Natural killer cell (primary cell): ENCODE measurements around the gene UBE2G2. TPM values are rescaled to one million over a fixed set of nuclear protein-coding genes. Genes with fewer than 3 reads are reported as not detected.

Experiments used
- ATAC-seq, 3 donors: fragments of 150-1000 bp in 2 of 3; fragments of 200-7000 bp in 1 of 3; cut with Tn5 transposase; 1 replicate in 1 of 3; 2 replicates in 2 of 3; pipeline ENCODE4 v1.10.0; 2021; ENCODE audit warnings: mild to moderate bottlenecking in 2 of 3, moderate library complexity in 2 of 3
- DNase-seq, 2 donors: peaks; one replicate each; pipeline versions ENCODE4 v3.0.0 to v3.0.0-alpha.2; 2013 to 2021; ENCODE audit warnings: mixed read lengths in 1 of 2
- H3K27ac ChIP-seq: one replicate; pipeline ENCODE4 v1.5.1; 2013; ENCODE audit warnings: mild to moderate bottlenecking, low read length
- H3K27me3 ChIP-seq: one replicate; pipeline ENCODE4 v1.6.1; 2013; ENCODE audit warnings: low read length; ENCODE audit not compliant: control insufficient read depth, insufficient read depth
- H3K36me3 ChIP-seq: one replicate; pipeline ENCODE4 v1.6.1; 2013; ENCODE audit warnings: low read length; ENCODE audit not compliant: control insufficient read depth, insufficient read depth
- H3K4me1 ChIP-seq: one replicate; pipeline ENCODE4 v1.6.1; 2013; ENCODE audit warnings: low read length; ENCODE audit not compliant: control insufficient read depth, insufficient read depth
- H3K4me3 ChIP-seq: one replicate; pipeline ENCODE4 v1.5.1; 2013; ENCODE audit warnings: low read length
- H3K9me3 ChIP-seq: one replicate; pipeline ENCODE4 v1.6.1; 2013; ENCODE audit warnings: low read length; ENCODE audit not compliant: control insufficient read depth, insufficient read depth
- H3K27ac Mint-ChIP-seq, 2 donors: one replicate each; pipeline ENCODE4 v1.8.0; 2022; ENCODE audit warnings: mild to moderate bottlenecking in 2 of 2, mixed read lengths in 2 of 2, moderate library complexity in 1 of 2
- H3K27me3 Mint-ChIP-seq, 2 donors: one replicate each; pipeline ENCODE4 v1.8.0; 2022; ENCODE audit warnings: low read depth in 2 of 2, mixed read lengths in 2 of 2
- H3K36me3 Mint-ChIP-seq: one replicate; pipeline ENCODE4 v1.8.0; 2022; ENCODE audit warnings: mixed read lengths
- H3K4me1 Mint-ChIP-seq, 2 donors: one replicate each; pipeline ENCODE4 v1.8.0; 2022; ENCODE audit warnings: mixed read lengths in 2 of 2
- H3K4me3 Mint-ChIP-seq: one replicate; pipeline ENCODE4 v1.8.0; 2022; ENCODE audit warnings: mild to moderate bottlenecking, moderate library complexity, mixed read lengths
- H3K9me3 Mint-ChIP-seq, 2 donors: one replicate each; pipeline ENCODE4 v1.8.0; 2022; ENCODE audit warnings: mixed read lengths in 2 of 2
- CTCF ChIP-seq: fragments of 200-600 bp; IDR thresholded peaks from one replicate; pipeline ENCODE4 v1.8.0; 2022; ENCODE audit warnings: antibody characterized with exemption
- WGBS: methylation state at CpG from one replicate; pipeline ENCODE4 v1.1.7; 2013; ENCODE audit warnings: missing lambda C conversion rate; ENCODE audit not compliant: insufficient coverage; 5-methylcytosine and 5-hydroxymethylcytosine counted together
- intact Hi-C: fragments of 100-400 bp; cut with micrococcal nuclease; formaldehyde crosslinking; loops from one replicate; pipeline ENCODE4 v1.14.2; 2022
- total RNA-seq, 4 donors: library from RNA; stranded (reverse); fragments of 120-200 nt in 1 of 4; gene quantifications; one replicate each; pipeline versions ENCODE4 v1.2.3 to v1.2.4, GENCODE V29; 2013 to 2022

Gene UBE2G2
- total RNA-seq, 3 donors from 2014 or later (not counting 1 experiment from before 2014, with no cell fraction given) = 89.1 to 109 (median 107) TPM

DNA sequence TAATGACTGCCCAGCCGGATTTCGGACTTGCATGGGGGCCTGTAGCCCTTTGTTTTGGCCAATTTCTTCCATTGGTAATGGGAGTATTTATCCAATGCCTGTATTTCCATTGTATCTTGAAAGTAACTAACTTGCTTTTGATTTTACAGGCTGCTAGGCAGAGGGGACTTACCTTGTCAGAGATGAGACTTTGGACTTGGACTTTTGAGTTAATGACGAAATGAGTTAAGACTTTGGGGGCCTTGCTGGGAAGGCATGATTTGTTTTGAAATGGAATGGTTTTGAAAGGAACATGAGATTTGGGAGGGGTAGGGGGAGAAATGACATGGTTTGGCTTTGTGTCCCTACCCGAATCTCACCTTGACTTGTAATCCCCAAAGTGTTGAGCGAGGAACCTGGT, 9.6 kb downstream of the UBE2G2 start:
- H3K4me1 Mint-ChIP-seq = peaks cover 31 to 33% of the 10 kb centered on the region in 2 donors
- intact Hi-C loops = no loop called here

GRCh38 chr21:44791246-44791645, 10.4 kb downstream of the UBE2G2 start:
- H3K9me3 ChIP-seq = no peaks in the 10 kb centered on the region
- no peaks in the 10 kb centered on the region for H3K27me3 ChIP-seq
- no peak for ATAC-seq
- H3K36me3 ChIP-seq = peaks cover 8% of the 10 kb centered on the region
- H3K27ac ChIP-seq = no peak overlapping the region
- intact Hi-C loops = no loop called here
- peaks cover 4% of the 10 kb centered on the region for H3K4me1 ChIP-seq
- Mint-ChIP-seq H3K9me3 (no peaks in the 10 kb centered on the region), H3K36me3 (no peaks in the 10 kb centered on the region), H3K4me1 (peaks cover 23 to 29% of the 10 kb centered on the region in 2 donors), H3K27me3 (no peaks in the 10 kb centered on the region), H3K4me3 (no peak overlapping the region), H3K27ac (peak overlapping the region in 1 of 2 donors; percentile 14)
- 94% methylated on average over 5 of the region's 5 CpGs for WGBS
- no peak for TF ChIP-seq CTCF
- DNase-seq = no peak
- H3K4me3 ChIP-seq = no peak overlapping the region

More for the DNA sequence above, 9.6 kb downstream of the UBE2G2 start:
- Mint-ChIP-seq H3K27ac (no peak overlapping the region), H3K27me3 (no peaks in the 10 kb centered on the region), H3K4me3 (no peak overlapping the region), H3K9me3 (no peaks in the 10 kb centered on the region), H3K36me3 (no peaks in the 10 kb centered on the region)
- DNase-seq (no peak), ATAC-seq (no peak)
- Histone ChIP-seq H3K27me3 (no peaks in the 10 kb centered on the region), H3K4me3 (no peak overlapping the region), H3K27ac (no peak overlapping the region), H3K9me3 (no peaks in the 10 kb centered on the region), H3K4me1 (peaks cover 4% of the 10 kb centered on the region), H3K36me3 (peaks cover 9% of the 10 kb centered on the region)
- no peak for TF ChIP-seq CTCF
- WGBS = 99% methylated on average over 5 of the region's 5 CpGs

- Mint-ChIP-seq H3K4me3 (no peak overlapping the region), H3K4me1 (peaks cover 23 to 28% of the 10 kb centered on the region in 2 donors), H3K27ac (peak overlapping the region in 1 of 2 donors; percentile 14), H3K9me3 (no peaks in the 10 kb centered on the region), H3K36me3 (no peaks in the 10 kb centered on the region), H3K27me3 (no peaks in the 10 kb centered on the region)
- Histone ChIP-seq H3K36me3 (peaks cover 6% of the 10 kb centered on the region), H3K9me3 (no peaks in the 10 kb centered on the region), H3K4me3 (no peak overlapping the region), H3K4me1 (peaks cover 4% of the 10 kb centered on the region), H3K27ac (no peak overlapping the region), H3K27me3 (no peaks in the 10 kb centered on the region)
- 77% methylated on average over 2 of the region's 3 CpGs for WGBS
- no peak for TF ChIP-seq CTCF
- DNase-seq (no peak), ATAC-seq (no peak)
- intact Hi-C loops = no loop called here
These were observed 11.3 kb downstream of the UBE2G2 start for GRCh38 chr21:44790368-44790767.

- H3K4me3 ChIP-seq = no peak overlapping the region
- H3K4me1 Mint-ChIP-seq = peaks cover 26 to 30% of the 10 kb centered on the region in 2 donors
- H3K4me1 ChIP-seq = peaks cover 4% of the 10 kb centered on the region
- no peaks in the 10 kb centered on the region for H3K9me3 ChIP-seq
- no peak for DNase-seq
- H3K36me3 ChIP-seq = peaks cover 8% of the 10 kb centered on the region
- no peak overlapping the region for H3K4me3 Mint-ChIP-seq
- intact Hi-C loops = no loop called here
- H3K27ac Mint-ChIP-seq = no peak overlapping the region
- H3K27me3 Mint-ChIP-seq = no peaks in the 10 kb centered on the region
- H3K36me3 Mint-ChIP-seq = no peaks in the 10 kb centered on the region
- no peak for TF ChIP-seq CTCF
- H3K27me3 ChIP-seq = no peaks in the 10 kb centered on the region
- WGBS = 88% methylated on average over 1 of the region's 1 CpG
- H3K9me3 Mint-ChIP-seq = no peaks in the 10 kb centered on the region
- no peak overlapping the region for H3K27ac ChIP-seq
- ATAC-seq = no peak
These were observed 11.7 kb downstream of the UBE2G2 start for GRCh38 chr21:44789880-44790279.
